Thoracic aorta (tissue), 2 donors: ENCODE data around the gene CPM. TPM values are rescaled to one million over a fixed set of nuclear protein-coding genes. Genes with fewer than 3 reads are reported as not detected.

Source experiments
- ATAC-seq: fragments of 150-250 bp; one replicate; pipeline ENCODE4 v1.8.0; 2017; ENCODE audit warnings: low read depth; ENCODE audit not compliant: insufficient number of reproducible peaks, low FRiP score
- DNase-seq: peaks from one replicate; pipeline ENCODE4 v3.0.0-alpha.2; 2020; ENCODE audit warnings: low spot score
- H3K27ac ChIP-seq, 2 donors: fragments of 200-600 bp; sonication (generic); 1 replicate in 1 of 2; 2 replicates in 1 of 2; pipeline ENCODE4 v1.5.1; 2016; ENCODE audit warnings: mild to moderate bottlenecking in 2 of 2, moderate library complexity in 2 of 2
- H3K27me3 ChIP-seq: fragments of 200-600 bp; sonication (generic); replicated peaks from 2 replicates; pipeline ENCODE4 v1.6.0; 2016; ENCODE audit warnings: mild to moderate bottlenecking; ENCODE audit not compliant: insufficient read depth
- H3K36me3 ChIP-seq: fragments of 200-600 bp; sonication (generic); one replicate; pipeline ENCODE4 v1.5.1; 2016
- H3K4me1 ChIP-seq, 2 donors: fragments of 200-600 bp; sonication (generic); 1 replicate in 1 of 2; 2 replicates in 1 of 2; pipeline versions ENCODE4 v1.5.1 to v1.6.0; 2016; ENCODE audit warnings: low read depth in 2 of 2, mild to moderate bottlenecking in 1 of 2; ENCODE audit not compliant: control insufficient read depth in 1 of 2
- H3K4me3 ChIP-seq: fragments of 200-600 bp; sonication (generic); 2 replicates; pipeline ENCODE4 v1.5.1; 2016; ENCODE audit warnings: mild to moderate bottlenecking
- H3K9me3 ChIP-seq: fragments of 200-600 bp; sonication (generic); 2 replicates; pipeline ENCODE4 v1.5.1; 2016
- total RNA-seq, 2 donors: library from RNA; depleted of rRNA; stranded (reverse); fragments of >200 nt; gene quantifications; one replicate each; pipeline versions ENCODE4 v1.1.0 to v1.2.3, GENCODE V29; 2016
- TF ChIP-seq, protein P1 (sequence below): fragments of 200-600 bp; sonication (generic); IDR thresholded peaks from one replicate; pipeline ENCODE4 v1.5.1; 2019; ENCODE audit warnings: antibody characterized with exemption

Gene CPM
- total RNA-seq, 2 donors from 2014 or later = 22.1 to 62.3 TPM

GRCh38 chr12:68977909-68978610 is 45.1 kb upstream of the CPM start:
- ATAC-seq = no peak
- no peaks in the 10 kb centered on the region for H3K36me3 ChIP-seq
- TF ChIP-seq, protein P1, sequence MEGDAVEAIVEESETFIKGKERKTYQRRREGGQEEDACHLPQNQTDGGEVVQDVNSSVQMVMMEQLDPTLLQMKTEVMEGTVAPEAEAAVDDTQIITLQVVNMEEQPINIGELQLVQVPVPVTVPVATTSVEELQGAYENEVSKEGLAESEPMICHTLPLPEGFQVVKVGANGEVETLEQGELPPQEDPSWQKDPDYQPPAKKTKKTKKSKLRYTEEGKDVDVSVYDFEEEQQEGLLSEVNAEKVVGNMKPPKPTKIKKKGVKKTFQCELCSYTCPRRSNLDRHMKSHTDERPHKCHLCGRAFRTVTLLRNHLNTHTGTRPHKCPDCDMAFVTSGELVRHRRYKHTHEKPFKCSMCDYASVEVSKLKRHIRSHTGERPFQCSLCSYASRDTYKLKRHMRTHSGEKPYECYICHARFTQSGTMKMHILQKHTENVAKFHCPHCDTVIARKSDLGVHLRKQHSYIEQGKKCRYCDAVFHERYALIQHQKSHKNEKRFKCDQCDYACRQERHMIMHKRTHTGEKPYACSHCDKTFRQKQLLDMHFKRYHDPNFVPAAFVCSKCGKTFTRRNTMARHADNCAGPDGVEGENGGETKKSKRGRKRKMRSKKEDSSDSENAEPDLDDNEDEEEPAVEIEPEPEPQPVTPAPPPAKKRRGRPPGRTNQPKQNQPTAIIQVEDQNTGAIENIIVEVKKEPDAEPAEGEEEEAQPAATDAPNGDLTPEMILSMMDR = no peak

DNA sequence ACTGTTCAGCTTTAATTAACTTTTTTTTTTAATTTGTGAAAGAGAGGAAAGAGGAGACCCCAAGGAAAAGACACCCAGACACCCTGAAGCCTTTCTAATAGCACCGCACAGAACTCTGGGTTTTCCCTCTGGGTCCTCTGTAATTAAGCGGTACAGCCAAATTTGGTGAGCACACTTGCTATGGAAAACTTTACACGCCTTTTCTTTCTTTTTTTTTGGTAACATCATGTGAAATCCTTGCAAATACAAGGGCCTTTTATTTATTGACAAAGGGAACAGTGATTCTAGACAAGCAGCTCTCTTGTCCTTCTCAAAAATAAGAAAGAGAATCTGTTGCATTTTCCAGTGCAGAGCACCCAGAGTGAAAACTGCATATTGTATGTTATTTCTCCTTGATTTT is 44.4 kb upstream of the CPM start:
- Histone ChIP-seq H3K27me3 (no peaks in the 10 kb centered on the region), H3K4me1 (no peaks in the 10 kb centered on the region), H3K9me3 (no peaks in the 10 kb centered on the region), H3K36me3 (no peaks in the 10 kb centered on the region), H3K27ac (no peak overlapping the region), H3K4me3 (no peak overlapping the region)
- ATAC-seq (no peak), DNase-seq (no peak)
- TF ChIP-seq, protein P1 = no peak

More at GRCh38 chr12:68977909-68978610, 45.1 kb upstream of the CPM start:
- no peak overlapping the region for H3K4me3 ChIP-seq
- no peaks in the 10 kb centered on the region for H3K27me3 ChIP-seq
- no peaks in the 10 kb centered on the region for H3K9me3 ChIP-seq
- no peak for DNase-seq
- no peaks in the 10 kb centered on the region for H3K4me1 ChIP-seq
- no peak overlapping the region for H3K27ac ChIP-seq

DNA sequence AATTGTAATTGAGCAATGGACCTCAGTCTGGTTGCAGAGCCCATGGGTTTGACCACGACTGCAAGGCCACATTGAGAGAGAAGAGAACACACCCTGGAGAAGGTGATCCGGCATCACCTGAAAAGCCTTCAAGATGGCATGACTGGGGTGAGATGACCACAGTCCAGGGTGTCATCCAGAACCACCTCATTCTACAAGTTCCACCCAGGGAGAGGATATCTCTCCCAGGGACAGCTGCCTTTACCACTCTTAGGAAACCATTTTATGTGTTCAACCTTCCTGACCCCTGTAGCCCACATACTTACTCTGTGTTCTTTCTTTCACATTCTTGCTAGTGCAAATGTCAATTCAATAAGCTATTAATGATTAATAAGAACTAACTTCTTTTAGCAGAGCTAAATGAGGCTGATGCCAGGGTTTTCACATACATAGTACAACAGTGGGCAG is 43.4 kb upstream of the CPM start:
- Histone ChIP-seq H3K9me3 (no peaks in the 10 kb centered on the region), H3K4me1 (no peaks in the 10 kb centered on the region), H3K27me3 (no peaks in the 10 kb centered on the region), H3K4me3 (no peak overlapping the region), H3K27ac (no peak overlapping the region), H3K36me3 (no peaks in the 10 kb centered on the region)
- ATAC-seq (no peak), DNase-seq (no peak)
- TF ChIP-seq, protein P1 = no peak

- H3K4me1 ChIP-seq = no peaks in the 10 kb centered on the region
- DNase-seq = no peak
- H3K36me3 ChIP-seq = no peaks in the 10 kb centered on the region
- H3K27me3 ChIP-seq = no peaks in the 10 kb centered on the region
- H3K27ac ChIP-seq = no peak overlapping the region
- no peaks in the 10 kb centered on the region for H3K9me3 ChIP-seq
- H3K4me3 ChIP-seq = no peak overlapping the region
- TF ChIP-seq, protein P1 = no peak
- ATAC-seq = no peak
These were observed 42.8 kb upstream of the CPM start for GRCh38 chr12:68975811-68976210.

- no peak for DNase-seq
- no peaks in the 10 kb centered on the region for H3K4me1 ChIP-seq
- TF ChIP-seq, protein P1 = no peak
These were observed 39.6 kb upstream of the CPM start for GRCh38 chr12:68972595-68972994.

More at GRCh38 chr12:68972595-68972994, 39.6 kb upstream of the CPM start:
- no peak for ATAC-seq
- Histone ChIP-seq H3K36me3 (no peaks in the 10 kb centered on the region), H3K4me3 (no peak overlapping the region), H3K9me3 (no peaks in the 10 kb centered on the region), H3K27ac (no peak overlapping the region), H3K27me3 (no peaks in the 10 kb centered on the region)
